Activated T-cell treated with anti-CD3 and anti-CD28 coated beads, Interleukin-2, amount 50 U/mL, for 48 hours (primary cell): ENCODE results near the gene C19orf73.
A peak's percentile ranks its signal among the peaks of the same experiment; 100 is the strongest.

Experiments
- DNase-seq, 2 experiments: peaks; one replicate each; pipeline ENCODE4 v3.0.0-alpha.2; 2020

C19orf73 gene

GRCh38 chr19:49118565-49119410, at the start of gene C19orf73:
C19orf73 (minus strand) TSS chr19:49119143; CDS start chr19:49119022, 121 bp downstream.
- peak; percentile 94 to 97 for DNase-seq

GRCh38 chr19:49168421-49168820, 49.5 kb upstream of the C19orf73 start:
- no peak for DNase-seq

- no peak for DNase-seq
Observed at GRCh38 chr19:49167857-49168409, 49.0 kb upstream of the C19orf73 start.

GRCh38 chr19:49165865-49166301, 46.9 kb upstream of the C19orf73 start:
- no peak for DNase-seq

GRCh38 chr19:49165111-49165750, 46.3 kb upstream of the C19orf73 start:
- no peak for DNase-seq

GRCh38 chr19:49161987-49162386, 43.0 kb upstream of the C19orf73 start:
- DNase-seq, result no peak

GRCh38 chr19:49160450-49161189, 41.7 kb upstream of the C19orf73 start:
- no peak for DNase-seq

GRCh38 chr19:49157445-49158224, 38.7 kb upstream of the C19orf73 start, which contains the start of gene TRPM4:
TRPM4 (plus strand) TSS chr19:49157792; CDS start chr19:49157867, 75 bp downstream.
- DNase-seq, result peak; percentile 75 to 79

GRCh38 chr19:49155820-49156346, 36.9 kb upstream of the C19orf73 start:
- no peak for DNase-seq

GRCh38 chr19:49155005-49155819, 36.3 kb upstream of the C19orf73 start, which contains the start of gene HRC:
HRC (minus strand) TSS chr19:49155396; CDS start chr19:49155237, 159 bp downstream.
- no peak for DNase-seq

GRCh38 chr19:49154279-49154678, 35.3 kb upstream of the C19orf73 start:
- DNase-seq, result no peak

- no peak for DNase-seq
Observed at GRCh38 chr19:49153167-49153809, 34.3 kb upstream of the C19orf73 start.

- no peak for DNase-seq
Observed at GRCh38 chr19:49152119-49152550, 33.2 kb upstream of the C19orf73 start.

- DNase-seq, result peak; percentile 60 to 67
Observed at GRCh38 chr19:49151267-49152118, 32.5 kb upstream of the C19orf73 start.

GRCh38 chr19:49150944-49151243, 32.0 kb upstream of the C19orf73 start:
- DNase-seq, result no peak

GRCh38 chr19:49150106-49150943, 31.4 kb upstream of the C19orf73 start:
- peak; percentile 62 to 63 for DNase-seq

GRCh38 chr19:49149652-49150105, 30.7 kb upstream of the C19orf73 start:
- DNase-seq, result peak in 1 of 2 experiments; percentile 40
